ENCODE results near the gene DMTF1. TPM values are rescaled to one million over a fixed set of nuclear protein-coding genes. Genes with fewer than 3 reads are reported as not detected.
A peak's percentile ranks its signal among the peaks of the same experiment; 100 is the strongest.
"Not testable (repeated sequence)": the region's sequence is repeated elsewhere in the genome, so short reads cannot be mapped to it uniquely, and the experiment has no call there.

DMTF1 gene
- 53.9 TPM for total RNA-seq
- long read RNA-seq, partial matches to known transcripts, result 2 of 6 reads
- long read RNA-seq, other reads (novel, unspliced or antisense), result 3 of 6 reads

- peak; percentile 97 for DNase-seq (ENCODE audit: low spot score)
Observed at GRCh38 chr7:87152112-87152896, at the start of gene DMTF1. Gene DMTF1, plus strand, starts transcription at chr7:87152453. Its CDS starts 12,489 bp downstream, at chr7:87164942.

- no peak for DNase-seq (ENCODE audit: low spot score)
Observed at GRCh38 chr7:87105401-87105800, 46.9 kb upstream of the DMTF1 start.

GRCh38 chr7:87106974-87107612 lies 45.2 kb upstream of the DMTF1 start:
- DNase-seq (ENCODE audit: low spot score), result no peak

GRCh38 chr7:87107949-87108776 lies 44.1 kb upstream of the DMTF1 start:
- no peak for DNase-seq (ENCODE audit: low spot score)

- no peak for DNase-seq (ENCODE audit: low spot score)
Observed at GRCh38 chr7:87110778-87111177, 41.5 kb upstream of the DMTF1 start.

- DNase-seq (ENCODE audit: low spot score), result no peak
Observed at GRCh38 chr7:87111877-87112276, 40.4 kb upstream of the DMTF1 start.

- no peak for DNase-seq (ENCODE audit: low spot score)
Observed at GRCh38 chr7:87113077-87113476, 39.2 kb upstream of the DMTF1 start.

GRCh38 chr7:87113904-87114303 lies 38.3 kb upstream of the DMTF1 start:
- DNase-seq (ENCODE audit: low spot score), result not testable (repeated sequence)

GRCh38 chr7:87115772-87116171 lies 36.5 kb upstream of the DMTF1 start:
- not testable (repeated sequence) for DNase-seq (ENCODE audit: low spot score)

- DNase-seq (ENCODE audit: low spot score), result no peak
Observed at GRCh38 chr7:87116315-87116714, 35.9 kb upstream of the DMTF1 start.

GRCh38 chr7:87119581-87119980 lies 32.7 kb upstream of the DMTF1 start:
- DNase-seq (ENCODE audit: low spot score), result no peak

GRCh38 chr7:87123105-87123504 lies 29.1 kb upstream of the DMTF1 start:
- no peak for DNase-seq (ENCODE audit: low spot score)

GRCh38 chr7:87127019-87127418 lies 25.2 kb upstream of the DMTF1 start:
- DNase-seq (ENCODE audit: low spot score), result no peak

GRCh38 chr7:87128861-87129267 lies 23.4 kb upstream of the DMTF1 start:
- DNase-seq (ENCODE audit: low spot score), result no peak

- DNase-seq (ENCODE audit: low spot score), result no peak
Observed at GRCh38 chr7:87129332-87129731, 22.9 kb upstream of the DMTF1 start.

- DNase-seq (ENCODE audit: low spot score), result no peak
Observed at GRCh38 chr7:87129848-87130247, 22.4 kb upstream of the DMTF1 start.

- DNase-seq (ENCODE audit: low spot score), result no peak
Observed at GRCh38 chr7:87131771-87132170, 20.5 kb upstream of the DMTF1 start.

GRCh38 chr7:87137271-87137670 lies 15.0 kb upstream of the DMTF1 start:
- DNase-seq (ENCODE audit: low spot score), result no peak

- no peak for DNase-seq (ENCODE audit: low spot score)
Observed at GRCh38 chr7:87139514-87139913, 12.7 kb upstream of the DMTF1 start.

GRCh38 chr7:87140271-87140748 lies 11.9 kb upstream of the DMTF1 start:
- no peak for DNase-seq (ENCODE audit: low spot score)

GRCh38 chr7:87144173-87144657 lies 8.0 kb upstream of the DMTF1 start:
- DNase-seq (ENCODE audit: low spot score), result no peak

Data from mesenteric fat pad (tissue), 1 donor.